ENCODE measurements around the gene DAB1.

Gene DAB1

DNA sequence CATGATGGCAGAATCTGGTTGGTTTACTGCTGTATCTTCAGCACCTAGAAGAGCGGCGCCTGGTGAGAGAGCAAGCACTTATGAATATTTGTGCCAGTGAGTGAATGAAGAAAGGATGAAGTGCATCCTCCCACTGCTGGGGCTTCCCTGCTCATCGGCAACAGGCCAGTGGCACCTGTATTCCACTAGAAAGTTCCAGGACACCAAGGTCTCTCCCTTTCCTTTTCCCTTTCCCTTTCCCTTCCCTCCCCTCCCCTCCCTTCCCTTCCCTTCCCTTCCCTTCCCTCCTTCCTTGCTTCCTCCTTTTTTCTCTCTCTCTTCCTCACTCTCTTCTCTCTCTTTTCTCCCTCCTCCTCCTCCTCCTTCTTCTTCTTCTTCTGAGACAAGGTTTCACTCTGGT, 86.2 kb downstream of the DAB1 start:
- Histone ChIP-seq H3K79me1 (ENCODE audit: low read depth, low read length) (no peaks in the 10 kb centered on the region), H2BK12ac (ENCODE audit: low read length) (no peak overlapping the region), H3K9ac (ENCODE audit: low read depth, low read length, poor library complexity) (no peak overlapping the region), H3K36me3 (replicated peaks in 1 of 2; ENCODE audit: control insufficient read depth in 2 of 2, insufficient read depth in 2 of 2, low read length in 2 of 2) (peaks cover 0 to 3% of the 10 kb centered on the region in 2 donors), H2BK120ac (ENCODE audit: low read depth, low read length) (no peak overlapping the region), H3K27me3 (ENCODE audit: control insufficient read depth in 3 of 3, insufficient read depth in 3 of 3, low read depth in 1 of 3, low read length in 3 of 3) (no peaks in the 10 kb centered on the region), H3K4me2 (ENCODE audit: insufficient read depth, low read length, poor library complexity, severe bottlenecking) (no peak overlapping the region), H2BK15ac (ENCODE audit: low read length) (no peak overlapping the region), H3K18ac (ENCODE audit: low read length) (no peak overlapping the region), H3K4ac (ENCODE audit: low read length) (no peak overlapping the region), H2AFZ (ENCODE audit: low read length) (no peak overlapping the region), H3K27ac (replicated peaks; ENCODE audit: low read length) (no peak overlapping the region), H3K14ac (ENCODE audit: low read length) (no peak overlapping the region), H3K23ac (ENCODE audit: low read depth, low read length, poor library complexity) (no peak overlapping the region), H2AK5ac (ENCODE audit: low read depth, low read length) (no peak overlapping the region), H3K9me3 (replicated peaks in 1 of 2; ENCODE audit: control insufficient read depth in 2 of 2, insufficient read depth in 1 of 2, low read depth in 1 of 2, low read length in 2 of 2) (no peaks in the 10 kb centered on the region), H3K4me1 (ENCODE audit: control insufficient read depth in 2 of 2, insufficient read depth in 1 of 2, low read depth in 1 of 2, low read length in 2 of 2) (no peaks in the 10 kb centered on the region), H4K8ac (ENCODE audit: low read depth, low read length) (no peak overlapping the region), H4K91ac (ENCODE audit: low read depth, low read length, poor library complexity) (no peak overlapping the region), H2BK5ac (ENCODE audit: low read length) (no peak overlapping the region), H3K4me3 (ENCODE audit: low read length in 2 of 2) (no peak overlapping the region)
- WGBS, 2 donors (ENCODE audit: extremely low coverage in 2 of 2, insufficient read length in 2 of 2, insufficient replicate concordance in 1 of 2) = no CpG with 5 or more reads among the region's 3 CpGs
- no peak for DNase-seq (ENCODE audit: low spot score)

DNA sequence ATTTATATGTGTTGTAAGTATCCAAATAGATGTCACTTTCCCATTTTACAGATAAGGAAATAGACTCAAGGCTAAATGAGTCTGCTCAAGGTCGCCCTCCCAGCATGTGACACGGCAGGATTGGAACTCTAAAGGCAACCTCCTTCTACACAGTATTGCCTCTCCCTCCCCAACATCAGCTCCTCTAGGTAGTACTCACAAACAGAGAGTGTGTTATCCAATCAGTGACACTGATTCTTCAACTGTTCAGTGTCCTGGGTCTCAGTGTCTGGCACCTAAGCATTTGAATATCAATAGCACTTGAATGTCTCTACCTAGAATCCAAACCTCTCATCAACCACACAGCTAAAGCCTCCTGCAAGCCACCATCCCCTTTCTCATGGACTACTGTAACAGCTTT, 87.1 kb downstream of the DAB1 start:
- no peak overlapping the region for H3K23ac ChIP-seq (ENCODE audit: low read depth, low read length, poor library complexity)
- no peak overlapping the region for H4K91ac ChIP-seq (ENCODE audit: low read depth, low read length, poor library complexity)
- no peak overlapping the region for H2BK120ac ChIP-seq (ENCODE audit: low read depth, low read length)
- no peak overlapping the region for H2AK5ac ChIP-seq (ENCODE audit: low read depth, low read length)
- WGBS, 2 donors (ENCODE audit: extremely low coverage in 2 of 2, insufficient read length in 2 of 2, insufficient replicate concordance in 1 of 2) = no CpG with 5 or more reads among the region's 2 CpGs
- no peak overlapping the region for H2BK15ac ChIP-seq (ENCODE audit: low read length)
- H3K9me3 ChIP-seq (replicated peaks in 1 of 2; ENCODE audit: control insufficient read depth in 2 of 2, insufficient read depth in 1 of 2, low read depth in 1 of 2, low read length in 2 of 2) = no peaks in the 10 kb centered on the region
- DNase-seq (ENCODE audit: low spot score) = no peak
- H3K27me3 ChIP-seq (ENCODE audit: control insufficient read depth in 3 of 3, insufficient read depth in 3 of 3, low read depth in 1 of 3, low read length in 3 of 3) = no peaks in the 10 kb centered on the region
- no peaks in the 10 kb centered on the region for H3K79me1 ChIP-seq (ENCODE audit: low read depth, low read length)
- no peak overlapping the region for H4K8ac ChIP-seq (ENCODE audit: low read depth, low read length)
- H3K4me2 ChIP-seq (ENCODE audit: insufficient read depth, low read length, poor library complexity, severe bottlenecking) = no peak overlapping the region
- no peak overlapping the region for H3K27ac ChIP-seq (replicated peaks; ENCODE audit: low read length)
- H2BK5ac ChIP-seq (ENCODE audit: low read length) = no peak overlapping the region
- H3K4me1 ChIP-seq (ENCODE audit: control insufficient read depth in 2 of 2, insufficient read depth in 1 of 2, low read depth in 1 of 2, low read length in 2 of 2) = no peaks in the 10 kb centered on the region
- H2AFZ ChIP-seq (ENCODE audit: low read length) = no peak overlapping the region
- H3K36me3 ChIP-seq (replicated peaks in 1 of 2; ENCODE audit: control insufficient read depth in 2 of 2, insufficient read depth in 2 of 2, low read length in 2 of 2) = no peaks in the 10 kb centered on the region
- no peak overlapping the region for H3K4me3 ChIP-seq (ENCODE audit: low read length in 2 of 2)
- no peak overlapping the region for H3K18ac ChIP-seq (ENCODE audit: low read length)
- no peak overlapping the region for H3K14ac ChIP-seq (ENCODE audit: low read length)
- H2BK12ac ChIP-seq (ENCODE audit: low read length) = no peak overlapping the region
- no peak overlapping the region for H3K4ac ChIP-seq (ENCODE audit: low read length)
- no peak overlapping the region for H3K9ac ChIP-seq (ENCODE audit: low read depth, low read length, poor library complexity)

DNA sequence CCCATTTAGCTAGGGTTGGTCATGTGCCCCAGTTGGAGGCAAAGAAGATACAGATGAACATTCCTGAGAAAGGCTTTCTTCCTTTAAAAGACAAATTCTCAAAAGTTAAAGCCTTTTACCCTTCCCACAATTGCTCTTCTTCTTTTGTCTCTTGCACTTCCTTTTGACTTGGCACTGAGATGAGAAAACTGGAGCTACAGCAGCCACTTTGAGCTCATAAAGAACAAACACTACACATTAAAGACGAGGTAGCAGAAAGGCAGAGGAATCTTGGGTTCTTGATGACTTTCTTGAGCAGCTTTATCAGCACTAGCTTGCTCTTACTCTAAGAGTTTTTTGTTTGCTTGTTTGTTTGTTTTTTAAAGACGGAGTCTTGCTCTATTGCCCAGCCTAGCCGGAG, 92.2 kb downstream of the DAB1 start:
- Histone ChIP-seq H3K4me1 (ENCODE audit: control insufficient read depth in 2 of 2, insufficient read depth in 1 of 2, low read depth in 1 of 2, low read length in 2 of 2) (peaks cover 0 to 15% of the 10 kb centered on the region in 2 donors), H3K9me3 (replicated peaks in 1 of 2; ENCODE audit: control insufficient read depth in 2 of 2, insufficient read depth in 1 of 2, low read depth in 1 of 2, low read length in 2 of 2) (no peaks in the 10 kb centered on the region), H4K8ac (ENCODE audit: low read depth, low read length) (no peak overlapping the region), H4K91ac (ENCODE audit: low read depth, low read length, poor library complexity) (no peak overlapping the region), H3K4me2 (ENCODE audit: insufficient read depth, low read length, poor library complexity, severe bottlenecking) (no peak overlapping the region), H3K18ac (ENCODE audit: low read length) (no peak overlapping the region), H2AK5ac (ENCODE audit: low read depth, low read length) (no peak overlapping the region), H2BK15ac (ENCODE audit: low read length) (no peak overlapping the region), H3K4me3 (ENCODE audit: low read length in 2 of 2) (no peak overlapping the region), H3K4ac (ENCODE audit: low read length) (no peak overlapping the region), H2BK5ac (ENCODE audit: low read length) (no peak overlapping the region), H3K27ac (replicated peaks; ENCODE audit: low read length) (no peak overlapping the region), H3K27me3 (ENCODE audit: control insufficient read depth in 3 of 3, insufficient read depth in 3 of 3, low read depth in 1 of 3, low read length in 3 of 3) (no peaks in the 10 kb centered on the region), H3K23ac (ENCODE audit: low read depth, low read length, poor library complexity) (no peak overlapping the region), H3K9ac (ENCODE audit: low read depth, low read length, poor library complexity) (no peak overlapping the region), H2BK12ac (ENCODE audit: low read length) (no peak overlapping the region), H2BK120ac (ENCODE audit: low read depth, low read length) (no peak overlapping the region), H2AFZ (ENCODE audit: low read length) (no peak overlapping the region), H3K36me3 (replicated peaks in 1 of 2; ENCODE audit: control insufficient read depth in 2 of 2, insufficient read depth in 2 of 2, low read length in 2 of 2) (no peaks in the 10 kb centered on the region), H3K79me1 (ENCODE audit: low read depth, low read length) (no peaks in the 10 kb centered on the region), H3K14ac (ENCODE audit: low read length) (no peak overlapping the region)
- DNase-seq (ENCODE audit: low spot score) = no peak
- no CpG with 5 or more reads among the region's 3 CpGs for WGBS, 2 donors (ENCODE audit: extremely low coverage in 2 of 2, insufficient read length in 2 of 2, insufficient replicate concordance in 1 of 2)

DNA sequence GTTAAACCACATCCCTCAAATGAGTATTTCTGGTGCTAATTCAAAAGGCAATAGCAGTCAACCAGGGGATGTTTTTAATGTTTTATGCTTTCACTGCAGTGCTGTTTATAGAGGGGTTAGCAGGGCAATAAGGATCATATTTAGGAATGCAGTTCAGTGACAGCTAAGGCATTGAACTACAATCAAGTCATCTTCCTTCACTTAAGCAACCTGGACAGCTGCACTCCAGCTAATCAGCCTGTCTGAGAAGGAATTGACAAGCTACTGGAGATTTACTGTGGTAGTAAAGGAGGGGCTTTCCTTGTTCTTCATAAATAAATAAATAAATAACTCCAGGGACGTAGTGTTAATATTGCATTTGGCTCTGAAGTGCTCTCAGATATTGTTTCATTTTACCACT, 93.9 kb downstream of the DAB1 start:
- H3K14ac ChIP-seq (ENCODE audit: low read length) = no peak overlapping the region
- no peak overlapping the region for H2BK12ac ChIP-seq (ENCODE audit: low read length)
- no peak overlapping the region for H2BK15ac ChIP-seq (ENCODE audit: low read length)
- no peak overlapping the region for H4K91ac ChIP-seq (ENCODE audit: low read depth, low read length, poor library complexity)
- H3K79me1 ChIP-seq (ENCODE audit: low read depth, low read length) = no peaks in the 10 kb centered on the region
- no peak overlapping the region for H3K18ac ChIP-seq (ENCODE audit: low read length)
- H3K23ac ChIP-seq (ENCODE audit: low read depth, low read length, poor library complexity) = no peak overlapping the region
- no peaks in the 10 kb centered on the region for H3K27me3 ChIP-seq (ENCODE audit: control insufficient read depth in 3 of 3, insufficient read depth in 3 of 3, low read depth in 1 of 3, low read length in 3 of 3)
- H2AK5ac ChIP-seq (ENCODE audit: low read depth, low read length) = no peak overlapping the region
- H3K27ac ChIP-seq (replicated peaks; ENCODE audit: low read length) = no peak overlapping the region
- no peak overlapping the region for H3K4me3 ChIP-seq (ENCODE audit: low read length in 2 of 2)
- peaks cover 0 to 15% of the 10 kb centered on the region in 2 donors for H3K4me1 ChIP-seq (ENCODE audit: control insufficient read depth in 2 of 2, insufficient read depth in 1 of 2, low read depth in 1 of 2, low read length in 2 of 2)
- H4K8ac ChIP-seq (ENCODE audit: low read depth, low read length) = no peak overlapping the region
- H2AFZ ChIP-seq (ENCODE audit: low read length) = no peak overlapping the region
- H2BK5ac ChIP-seq (ENCODE audit: low read length) = no peak overlapping the region
- no peak overlapping the region for H2BK120ac ChIP-seq (ENCODE audit: low read depth, low read length)
- no CpG with 5 or more reads among the region's 1 CpG for WGBS, 2 donors (ENCODE audit: extremely low coverage in 2 of 2, insufficient read length in 2 of 2, insufficient replicate concordance in 1 of 2)
- H3K9ac ChIP-seq (ENCODE audit: low read depth, low read length, poor library complexity) = no peak overlapping the region
- no peaks in the 10 kb centered on the region for H3K9me3 ChIP-seq (replicated peaks in 1 of 2; ENCODE audit: control insufficient read depth in 2 of 2, insufficient read depth in 1 of 2, low read depth in 1 of 2, low read length in 2 of 2)
- no peak for DNase-seq (ENCODE audit: low spot score)
- no peaks in the 10 kb centered on the region for H3K36me3 ChIP-seq (replicated peaks in 1 of 2; ENCODE audit: control insufficient read depth in 2 of 2, insufficient read depth in 2 of 2, low read length in 2 of 2)
- no peak overlapping the region for H3K4me2 ChIP-seq (ENCODE audit: insufficient read depth, low read length, poor library complexity, severe bottlenecking)
- no peak overlapping the region for H3K4ac ChIP-seq (ENCODE audit: low read length)

Measured in neuronal stem cell (in vitro differentiated cells).